ENCODE measurements around the gene EVC. TPM values are rescaled to one million over a fixed set of nuclear protein-coding genes. Genes with fewer than 3 reads are reported as not detected.

EVC gene
- total RNA-seq, 1 experiment from 2014 or later, result 29.0 TPM

- Mint-ChIP-seq H3K4me1 (ENCODE audit: insufficient read depth, unreplicated experiment) (no peaks in the 10 kb centered on the region), H3K4me3 (ENCODE audit: unreplicated experiment) (no peak overlapping the region), H3K36me3 (ENCODE audit: insufficient read depth, unreplicated experiment) (peaks cover 35% of the 10 kb centered on the region), H3K9me3 (ENCODE audit: unreplicated experiment) (no peaks in the 10 kb centered on the region), H3K27ac (ENCODE audit: low read depth, unreplicated experiment) (no peak overlapping the region), H3K27me3 (ENCODE audit: insufficient read depth, unreplicated experiment) (no peaks in the 10 kb centered on the region)
- no peak for DNase-seq (ENCODE audit: unreplicated experiment)
- POLR2A ChIA-PET, result interaction anchor here (0.6 kb wide), 1 partner anchor 26 kb away, joined by 3 read pairs; no protein-coding TSS in a partner anchor
- intact Hi-C loops (cut with micrococcal nuclease), result no loop called here
- no peak for TF ChIP-seq CTCF (IDR thresholded peaks at IDR 0.05; ENCODE audit: unreplicated experiment)
- BruUV-seq (replicated peaks), result no TSS peak
- CTCF ChIA-PET, result interaction anchor here (0.6 to 0.9 kb wide), 3 partner anchors 38 to 48 kb away, joined by 3 to 5 read pairs (median 3); no protein-coding TSS in a partner anchor
Observed at GRCh38 chr4:5747738-5748375, 36.9 kb downstream of the EVC start.

- BruUV-seq (replicated peaks), result no TSS peak
- Mint-ChIP-seq H3K36me3 (ENCODE audit: insufficient read depth, unreplicated experiment) (peaks cover 42% of the 10 kb centered on the region), H3K4me3 (ENCODE audit: unreplicated experiment) (no peak overlapping the region), H3K4me1 (ENCODE audit: insufficient read depth, unreplicated experiment) (peaks cover 7% of the 10 kb centered on the region), H3K9me3 (ENCODE audit: unreplicated experiment) (no peaks in the 10 kb centered on the region), H3K27ac (ENCODE audit: low read depth, unreplicated experiment) (no peak overlapping the region), H3K27me3 (ENCODE audit: insufficient read depth, unreplicated experiment) (no peaks in the 10 kb centered on the region)
- TF ChIP-seq CTCF (IDR thresholded peaks at IDR 0.05; ENCODE audit: unreplicated experiment), result no peak
- DNase-seq (ENCODE audit: unreplicated experiment), result no peak
- CTCF ChIA-PET, result interaction anchor here (0.6 kb wide), 2 partner anchors 755 to 1423 kb away, joined by 3 to 5 read pairs; no protein-coding TSS in a partner anchor
- intact Hi-C loops (cut with micrococcal nuclease), result no loop called here
- POLR2A ChIA-PET, result interaction anchor here (1.3 kb wide), 1 partner anchor 39 kb away, joined by 4 read pairs; the partner anchor contains the start of gene EVC
Observed at GRCh38 chr4:5749568-5749967, 38.6 kb downstream of the EVC start.

GRCh38 chr4:5750052-5750945, 39.3 kb downstream of the EVC start:
- Mint-ChIP-seq H3K4me3 (ENCODE audit: unreplicated experiment) (no peak overlapping the region), H3K9me3 (ENCODE audit: unreplicated experiment) (no peaks in the 10 kb centered on the region), H3K27me3 (ENCODE audit: insufficient read depth, unreplicated experiment) (no peaks in the 10 kb centered on the region), H3K36me3 (ENCODE audit: insufficient read depth, unreplicated experiment) (peaks cover 38% of the 10 kb centered on the region), H3K4me1 (ENCODE audit: insufficient read depth, unreplicated experiment) (peaks cover 9% of the 10 kb centered on the region), H3K27ac (ENCODE audit: low read depth, unreplicated experiment) (peak overlapping the region; percentile 86)
- POLR2A ChIA-PET, result interaction anchor here (0.7 to 1.3 kb wide), 2 partner anchors 40 kb away, joined by 3 to 4 read pairs; partner anchors contain the start of gene EVC
- BruUV-seq (replicated peaks), result no TSS peak
- intact Hi-C loops (cut with micrococcal nuclease), result no loop called here
- TF ChIP-seq CTCF (IDR thresholded peaks at IDR 0.05; ENCODE audit: unreplicated experiment), result no peak
- CTCF ChIA-PET, result interaction anchor here (0.6 kb wide), 1 partner anchor 664 kb away, joined by 3 read pairs; no protein-coding TSS in a partner anchor
- no peak for DNase-seq (ENCODE audit: unreplicated experiment)
